Activated T-cell treated with anti-CD3 and anti-CD28 coated beads for 48 hours (primary cell): ENCODE results near the gene CPA2.
"Not testable (repeated sequence)": the region's sequence is repeated elsewhere in the genome, so short reads cannot be mapped to it uniquely, and the experiment has no call there.

Experiments used
- DNase-seq: peaks from one replicate; pipeline ENCODE4 v3.0.0-alpha.2; 2020; ENCODE audit warnings: low read depth

Gene CPA2

GRCh38 chr7:130314305-130314704, 47.6 kb downstream of the CPA2 start:
- no peak for DNase-seq

- DNase-seq = no peak
Observed at GRCh38 chr7:130319541-130319940, 52.9 kb downstream of the CPA2 start.

GRCh38 chr7:130321542-130322229, 55.0 kb downstream of the CPA2 start:
- DNase-seq = not testable (repeated sequence)

GRCh38 chr7:130322615-130323014, 56.0 kb downstream of the CPA2 start:
- DNase-seq = no peak

- DNase-seq = no peak
Observed at GRCh38 chr7:130324306-130324943, 57.8 kb downstream of the CPA2 start.

- no peak for DNase-seq
Observed at GRCh38 chr7:130329681-130330080, 63.0 kb downstream of the CPA2 start.

GRCh38 chr7:130332259-130333053, 65.8 kb downstream of the CPA2 start:
- no peak for DNase-seq

GRCh38 chr7:130333832-130334231, 67.2 kb downstream of the CPA2 start:
- no peak for DNase-seq

- DNase-seq = no peak
Observed at GRCh38 chr7:130334274-130334673, 67.6 kb downstream of the CPA2 start.

- no peak for DNase-seq
Observed at GRCh38 chr7:130337410-130337971, 70.8 kb downstream of the CPA2 start.

GRCh38 chr7:130338233-130338632, 71.6 kb downstream of the CPA2 start:
- DNase-seq = no peak
